ENCODE data around the gene HNRNPUL1.

DNA sequence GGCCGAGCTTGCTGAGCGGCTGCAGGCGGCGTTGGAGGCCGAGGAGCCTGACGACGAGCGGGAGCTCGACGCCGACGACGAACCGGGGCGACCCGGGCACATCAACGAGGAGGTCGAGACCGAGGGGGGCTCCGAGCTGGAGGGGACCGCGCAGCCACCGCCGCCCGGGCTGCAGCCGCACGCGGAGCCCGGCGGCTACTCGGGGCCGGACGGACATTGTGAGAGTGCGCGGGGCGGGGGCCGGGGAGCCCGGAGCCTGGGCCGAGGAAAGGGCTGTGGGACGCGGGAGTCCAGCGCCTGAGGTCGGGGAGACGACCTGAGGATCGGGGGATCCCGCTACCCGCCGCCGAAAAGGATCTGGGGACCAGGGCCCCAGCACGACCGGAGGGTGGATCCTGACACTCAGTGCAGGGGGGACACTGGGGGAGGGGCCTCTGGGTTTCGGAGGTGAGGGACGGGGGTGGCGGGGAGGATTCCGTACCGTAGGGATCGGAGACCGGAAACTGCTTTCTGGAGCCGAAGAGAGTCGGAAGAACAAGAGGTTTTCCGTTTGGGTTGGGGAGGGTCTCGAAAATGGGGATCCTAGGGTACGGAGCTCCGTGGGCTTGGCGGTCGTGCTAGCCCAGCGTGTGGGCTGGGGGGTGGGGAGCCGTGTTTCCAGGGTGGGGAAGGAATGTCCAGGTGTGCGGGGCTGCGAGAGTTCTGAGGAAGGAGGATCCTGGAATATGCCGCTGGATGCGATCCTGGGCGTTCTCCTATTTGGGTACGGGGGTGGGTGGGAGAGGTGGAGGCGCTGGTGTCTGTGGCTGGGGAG lies 616 bp downstream of the HNRNPUL1 start:
- TF ChIP-seq, protein P1, sequence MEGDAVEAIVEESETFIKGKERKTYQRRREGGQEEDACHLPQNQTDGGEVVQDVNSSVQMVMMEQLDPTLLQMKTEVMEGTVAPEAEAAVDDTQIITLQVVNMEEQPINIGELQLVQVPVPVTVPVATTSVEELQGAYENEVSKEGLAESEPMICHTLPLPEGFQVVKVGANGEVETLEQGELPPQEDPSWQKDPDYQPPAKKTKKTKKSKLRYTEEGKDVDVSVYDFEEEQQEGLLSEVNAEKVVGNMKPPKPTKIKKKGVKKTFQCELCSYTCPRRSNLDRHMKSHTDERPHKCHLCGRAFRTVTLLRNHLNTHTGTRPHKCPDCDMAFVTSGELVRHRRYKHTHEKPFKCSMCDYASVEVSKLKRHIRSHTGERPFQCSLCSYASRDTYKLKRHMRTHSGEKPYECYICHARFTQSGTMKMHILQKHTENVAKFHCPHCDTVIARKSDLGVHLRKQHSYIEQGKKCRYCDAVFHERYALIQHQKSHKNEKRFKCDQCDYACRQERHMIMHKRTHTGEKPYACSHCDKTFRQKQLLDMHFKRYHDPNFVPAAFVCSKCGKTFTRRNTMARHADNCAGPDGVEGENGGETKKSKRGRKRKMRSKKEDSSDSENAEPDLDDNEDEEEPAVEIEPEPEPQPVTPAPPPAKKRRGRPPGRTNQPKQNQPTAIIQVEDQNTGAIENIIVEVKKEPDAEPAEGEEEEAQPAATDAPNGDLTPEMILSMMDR (conservative IDR thresholded peaks at IDR 0.05 in 1 of 2, IDR thresholded peaks at IDR 0.05 in 1 of 2; ENCODE audit: extremely low read depth in 1 of 2, insufficient read depth in 1 of 2, low read depth in 1 of 2, low read length in 2 of 2): no peak
- no peak for TF ChIP-seq EZH2 (IDR thresholded peaks at IDR 0.05; ENCODE audit: borderline replicate concordance, low read length)
